Stomach smooth muscle (tissue), 2 donors: ENCODE data around the gene NELFB.

Experiments used
- H3K27ac ChIP-seq: one replicate; pipeline ENCODE4 v1.7.0; 2013; ENCODE audit warnings: mild to moderate bottlenecking, low read length, inconsistent platforms
- H3K27me3 ChIP-seq, 2 donors: one replicate each; pipeline ENCODE4 v1.7.0; 2013; ENCODE audit warnings: low read length in 2 of 2; ENCODE audit not compliant: insufficient read depth in 2 of 2, control insufficient read depth in 1 of 2
- H3K36me3 ChIP-seq, 2 donors: one replicate each; pipeline ENCODE4 v1.7.0; 2013; ENCODE audit warnings: low read length in 2 of 2; ENCODE audit not compliant: control insufficient read depth in 2 of 2, insufficient read depth in 2 of 2
- H3K4me1 ChIP-seq: one replicate; pipeline ENCODE4 v1.7.0; 2013; ENCODE audit warnings: low read length; ENCODE audit not compliant: control insufficient read depth, insufficient read depth
- H3K4me3 ChIP-seq, 2 donors: one replicate each; pipeline ENCODE4 v1.7.0; 2013; ENCODE audit warnings: low read length in 2 of 2
- H3K9ac ChIP-seq, 2 donors: one replicate each; pipeline ENCODE4 v1.7.0; 2013; ENCODE audit warnings: low read length in 2 of 2, mild to moderate bottlenecking in 1 of 2
- H3K9me3 ChIP-seq, 2 donors: one replicate each; pipeline ENCODE4 v1.7.0; 2013; ENCODE audit warnings: low read length in 2 of 2; ENCODE audit not compliant: control insufficient read depth in 2 of 2
- donor health status: healthy.
- donor health status: Pancreatic carcinoma.

The NELFB gene

DNA sequence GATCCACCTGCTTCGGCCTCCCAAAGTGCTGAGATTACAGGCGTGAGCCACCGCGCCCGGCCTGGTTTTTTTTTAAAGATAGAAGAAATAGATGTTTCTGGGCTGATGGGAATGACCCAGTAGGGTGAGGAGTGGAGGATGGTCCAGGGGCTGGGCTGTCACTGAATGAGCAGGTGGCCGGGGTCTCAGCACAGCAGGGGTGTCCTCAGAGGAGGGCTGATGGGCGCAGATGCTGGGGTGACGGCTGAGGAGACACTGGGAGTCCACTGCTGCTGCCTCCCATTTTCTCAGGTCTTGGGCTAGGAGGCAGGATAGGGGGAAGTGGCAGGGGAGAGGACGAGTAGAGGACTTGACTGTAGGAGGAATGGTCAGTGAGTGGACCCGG lies 20.1 kb downstream of the NELFB start:
- Histone ChIP-seq H3K4me1 (peaks cover 19% of the 10 kb centered on the region), H3K27me3 (peaks cover 17 to 41% of the 10 kb centered on the region in 2 donors)

GRCh38 chr9:137275588-137276472 lies 20.7 kb downstream of the NELFB start:
- Histone ChIP-seq H3K36me3 (peaks cover 12 to 14% of the 10 kb centered on the region in 2 donors), H3K9ac (no peak overlapping the region), H3K4me1 (peaks cover 20% of the 10 kb centered on the region), H3K4me3 (no peak overlapping the region), H3K9me3 (no peaks in the 10 kb centered on the region), H3K27me3 (peaks cover 17 to 46% of the 10 kb centered on the region in 2 donors), H3K27ac (no peak overlapping the region)

More for the DNA sequence above, 20.1 kb downstream of the NELFB start:
- H3K4me3 ChIP-seq = no peak overlapping the region
- no peak overlapping the region for H3K27ac ChIP-seq
- H3K36me3 ChIP-seq = peaks cover 12 to 15% of the 10 kb centered on the region in 2 donors
- H3K9ac ChIP-seq = no peak overlapping the region
- no peaks in the 10 kb centered on the region for H3K9me3 ChIP-seq

GRCh38 chr9:137276473-137277328 lies 21.6 kb downstream of the NELFB start:
- peak overlapping the region in 1 of 2 donors; percentile 58 for H3K4me3 ChIP-seq
- peaks cover 18 to 54% of the 10 kb centered on the region in 2 donors for H3K27me3 ChIP-seq
- no peaks in the 10 kb centered on the region for H3K9me3 ChIP-seq
- peak overlapping the region; percentile 46 for H3K27ac ChIP-seq
- no peak overlapping the region for H3K9ac ChIP-seq
- peaks cover 10 to 12% of the 10 kb centered on the region in 2 donors for H3K36me3 ChIP-seq
- H3K4me1 ChIP-seq = peaks cover 20% of the 10 kb centered on the region

- peaks cover 20% of the 10 kb centered on the region for H3K4me1 ChIP-seq
- peak within 1 kb of the TSS in 1 of 2 donors; percentile 42 for H3K9ac ChIP-seq
- H3K36me3 ChIP-seq = peaks cover 3 to 4% of the 10 kb centered on the region in 2 donors
- H3K4me3 ChIP-seq = peak within 1 kb of the TSS in 1 of 2 donors; percentile 58
- peaks cover 20 to 54% of the 10 kb centered on the region in 2 donors for H3K27me3 ChIP-seq
- peak within 1 kb of the TSS; percentile 46 for H3K27ac ChIP-seq
- H3K9me3 ChIP-seq = no peaks in the 10 kb centered on the region
These were observed 22.4 kb downstream of the NELFB start, which contains the start of gene TOR4A for GRCh38 chr9:137277329-137278041. Gene TOR4A, plus strand, starts transcription at chr9:137277726. Its CDS starts 964 bp downstream, at chr9:137278690.

- Histone ChIP-seq H3K27ac (no peak overlapping the region), H3K9me3 (no peaks in the 10 kb centered on the region), H3K4me3 (peak overlapping the region in 1 of 2 donors; percentile 58), H3K4me1 (peaks cover 20% of the 10 kb centered on the region), H3K9ac (peak overlapping the region in 1 of 2 donors; percentile 42), H3K36me3 (peaks cover 0 to 2% of the 10 kb centered on the region in 2 donors), H3K27me3 (peaks cover 20 to 54% of the 10 kb centered on the region in 2 donors)
These were observed 23.1 kb downstream of the NELFB start for GRCh38 chr9:137278061-137278701.

GRCh38 chr9:137278721-137279711 lies 23.9 kb downstream of the NELFB start:
- no peaks in the 10 kb centered on the region for H3K36me3 ChIP-seq
- no peaks in the 10 kb centered on the region for H3K9me3 ChIP-seq
- no peak overlapping the region for H3K4me3 ChIP-seq
- no peak overlapping the region for H3K27ac ChIP-seq
- peaks cover 20 to 51% of the 10 kb centered on the region in 2 donors for H3K27me3 ChIP-seq
- no peak overlapping the region for H3K9ac ChIP-seq
- H3K4me1 ChIP-seq = peaks cover 20% of the 10 kb centered on the region

DNA sequence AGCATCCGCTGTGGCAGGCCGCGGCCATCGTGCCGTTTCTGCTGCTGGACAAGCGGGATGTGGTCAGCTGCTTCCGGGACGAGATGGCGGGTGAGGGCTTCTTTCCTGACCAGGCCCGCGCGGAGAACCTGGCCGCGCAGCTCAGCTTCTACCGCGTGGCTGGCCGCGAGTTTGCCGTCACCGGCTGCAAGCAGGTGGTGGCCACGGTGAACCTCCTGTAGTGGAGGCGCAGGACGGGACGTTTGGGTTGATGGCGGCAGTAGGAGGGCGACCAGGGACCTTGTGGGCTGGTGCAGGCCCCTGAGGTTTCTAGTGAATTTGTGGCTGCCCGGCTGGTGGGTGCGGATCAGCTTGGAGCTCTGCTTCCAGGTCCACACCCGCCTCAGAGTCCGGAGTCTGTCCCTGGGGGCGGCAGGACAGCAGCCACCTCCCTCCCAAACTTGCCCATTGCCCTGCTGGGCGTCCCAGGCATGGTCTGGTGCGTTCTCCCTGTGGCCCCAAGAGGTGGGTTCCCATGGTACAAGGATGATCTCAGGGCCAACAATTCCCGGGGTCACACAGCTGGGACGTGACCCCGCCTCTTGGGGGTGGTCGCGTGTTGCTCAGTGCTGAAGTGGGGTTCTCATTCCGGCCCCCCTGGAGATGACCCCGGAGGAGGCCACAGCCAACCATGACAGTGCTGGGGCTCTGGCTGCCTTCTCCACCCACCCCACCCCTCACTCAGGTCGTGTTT lies 24.8 kb downstream of the NELFB start:
- H3K9me3 ChIP-seq = no peaks in the 10 kb centered on the region
- H3K9ac ChIP-seq = no peak overlapping the region
- H3K27ac ChIP-seq = no peak overlapping the region
- peaks cover 20 to 45% of the 10 kb centered on the region in 2 donors for H3K27me3 ChIP-seq
- H3K36me3 ChIP-seq = no peaks in the 10 kb centered on the region
- peaks cover 20% of the 10 kb centered on the region for H3K4me1 ChIP-seq
- H3K4me3 ChIP-seq = no peak overlapping the region

DNA sequence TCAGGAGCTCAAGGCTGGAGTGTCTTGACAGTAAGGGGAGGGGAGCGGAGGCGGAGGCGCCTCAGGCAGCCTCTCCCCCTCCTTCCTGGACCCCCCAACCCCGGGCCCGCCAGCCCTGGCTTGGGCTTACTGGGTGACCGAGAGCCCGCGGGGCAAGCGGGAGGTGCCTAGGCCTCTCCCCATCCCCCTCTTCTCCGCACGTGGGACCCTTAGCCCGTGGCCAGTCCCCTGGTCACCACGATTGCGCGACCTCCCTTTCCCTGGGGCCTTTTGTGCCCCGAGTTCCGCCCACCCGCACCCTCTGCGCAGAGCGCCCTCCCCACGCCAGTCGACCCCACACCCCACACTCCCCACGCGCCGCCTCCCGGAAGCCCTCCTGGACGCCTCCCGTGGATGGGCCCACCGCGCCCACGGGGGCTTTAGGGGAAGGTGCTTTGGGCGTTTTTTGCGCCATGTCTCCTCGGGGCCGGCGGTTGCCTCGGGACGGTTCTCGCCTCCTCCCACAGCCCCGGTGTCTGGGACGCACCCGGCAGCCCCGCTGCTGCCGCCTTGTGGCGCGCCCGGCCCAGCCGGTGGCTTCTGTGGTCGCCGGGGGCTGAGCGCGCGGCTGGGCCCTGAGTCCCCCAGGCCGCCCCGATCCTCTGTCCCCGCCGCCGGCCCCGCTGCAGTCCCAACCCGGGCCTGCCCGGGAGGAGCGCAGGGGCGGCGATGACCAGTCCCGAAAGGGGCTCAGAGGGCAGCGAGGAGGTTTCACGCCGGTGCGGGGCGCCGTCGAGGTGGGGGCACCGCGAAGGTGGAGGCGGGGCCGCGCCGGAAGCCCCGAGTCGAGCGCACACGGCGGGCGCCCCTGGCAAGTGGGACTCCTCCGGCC lies 25.6 kb downstream of the NELFB start:
- Histone ChIP-seq H3K27me3 (peaks cover 19 to 45% of the 10 kb centered on the region in 2 donors), H3K9me3 (no peaks in the 10 kb centered on the region), H3K4me1 (peaks cover 20% of the 10 kb centered on the region), H3K4me3 (no peak overlapping the region), H3K9ac (no peak overlapping the region), H3K36me3 (no peaks in the 10 kb centered on the region), H3K27ac (no peak overlapping the region)
